LNCaP clone FGC (cell line): ENCODE results near the gene RBMY1D.
"Not testable (repeated sequence)": the region's sequence is repeated elsewhere in the genome, so short reads cannot be mapped to it uniquely, and the experiment has no call there.

Experiments used
- DNase-seq: peaks from one replicate; pipeline ENCODE4 v3.0.0-alpha.2; 2011; ENCODE audit warnings: low read depth
- H3K4me3 ChIP-seq: 2 replicates; pipeline ENCODE4 v1.5.1; 2011; ENCODE audit warnings: mild to moderate bottlenecking, low read depth, low read length, control low read depth
- TF ChIP-seq, protein P1 (sequence below): IDR thresholded peaks from 2 replicates; pipeline ENCODE4 v1.5.1; 2012; ENCODE audit warnings: mild to moderate bottlenecking; ENCODE audit not compliant: control insufficient read depth, insufficient read depth; ENCODE audit errors: extremely low read depth

The RBMY1D gene

DNA sequence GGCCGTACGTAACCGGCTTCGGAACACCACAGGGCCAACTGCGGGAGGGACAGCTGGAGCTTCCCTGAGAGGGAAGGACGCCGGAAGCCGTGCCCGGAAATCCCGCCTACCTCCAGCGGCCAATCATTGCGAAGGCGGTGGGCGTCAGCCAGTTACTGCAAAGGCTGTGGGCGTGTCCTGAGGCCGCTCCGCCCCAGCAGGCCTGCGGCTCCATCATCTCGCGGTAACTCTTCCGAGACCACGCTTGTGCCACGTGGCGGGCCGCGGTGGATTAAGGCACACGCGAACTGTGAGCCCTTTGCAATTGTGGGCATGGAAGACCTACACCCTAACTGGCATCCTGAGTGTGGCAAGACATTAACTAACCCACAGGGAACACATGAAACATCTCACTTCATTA is at the start of gene RBMY1D:
Gene RBMY1D (minus strand): TSS at position 101 of the 400 bp plus-strand sequence. CDS start 2,013 bp downstream, outside the sequence.
- not testable (repeated sequence) for H3K4me3 ChIP-seq, DNase-seq

- not testable (repeated sequence) for DNase-seq, H3K4me3 ChIP-seq
Observed at GRCh38 chrY:21917932-21918331, 23.6 kb upstream of the RBMY1D start, which contains the start of gene RBMY1E. TSS of gene RBMY1E (minus strand) at chrY:21918032. CDS start at chrY:21916054, 1,978 bp downstream.

GRCh38 chrY:21869407-21870076 is 24.8 kb downstream of the RBMY1D start:
- DNase-seq, H3K4me3 ChIP-seq: not testable (repeated sequence)

DNA sequence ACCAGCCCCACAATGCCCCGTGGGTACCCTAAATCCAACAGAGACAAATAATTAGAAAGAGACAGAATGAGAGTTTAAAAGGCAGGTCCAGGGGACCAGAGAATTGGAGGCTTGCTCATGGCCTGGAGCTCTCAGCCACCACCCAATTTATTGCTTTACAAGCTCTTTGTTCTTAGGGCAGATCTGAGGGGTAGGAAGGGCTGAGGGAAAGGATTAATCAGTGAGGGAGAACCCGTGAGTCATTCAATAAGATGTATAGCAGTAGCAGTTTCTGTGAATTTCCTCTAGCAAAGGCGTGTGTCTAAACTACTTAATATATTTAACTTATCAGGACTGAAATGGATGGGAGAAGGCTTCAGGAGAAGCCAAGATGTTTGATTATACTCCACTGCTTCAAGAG is 48.8 kb downstream of the RBMY1D start:
- TF ChIP-seq, protein P1, sequence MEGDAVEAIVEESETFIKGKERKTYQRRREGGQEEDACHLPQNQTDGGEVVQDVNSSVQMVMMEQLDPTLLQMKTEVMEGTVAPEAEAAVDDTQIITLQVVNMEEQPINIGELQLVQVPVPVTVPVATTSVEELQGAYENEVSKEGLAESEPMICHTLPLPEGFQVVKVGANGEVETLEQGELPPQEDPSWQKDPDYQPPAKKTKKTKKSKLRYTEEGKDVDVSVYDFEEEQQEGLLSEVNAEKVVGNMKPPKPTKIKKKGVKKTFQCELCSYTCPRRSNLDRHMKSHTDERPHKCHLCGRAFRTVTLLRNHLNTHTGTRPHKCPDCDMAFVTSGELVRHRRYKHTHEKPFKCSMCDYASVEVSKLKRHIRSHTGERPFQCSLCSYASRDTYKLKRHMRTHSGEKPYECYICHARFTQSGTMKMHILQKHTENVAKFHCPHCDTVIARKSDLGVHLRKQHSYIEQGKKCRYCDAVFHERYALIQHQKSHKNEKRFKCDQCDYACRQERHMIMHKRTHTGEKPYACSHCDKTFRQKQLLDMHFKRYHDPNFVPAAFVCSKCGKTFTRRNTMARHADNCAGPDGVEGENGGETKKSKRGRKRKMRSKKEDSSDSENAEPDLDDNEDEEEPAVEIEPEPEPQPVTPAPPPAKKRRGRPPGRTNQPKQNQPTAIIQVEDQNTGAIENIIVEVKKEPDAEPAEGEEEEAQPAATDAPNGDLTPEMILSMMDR: no peak
- no peak for DNase-seq
- no peak overlapping the region for H3K4me3 ChIP-seq

GRCh38 chrY:21842090-21842489 is 52.2 kb downstream of the RBMY1D start:
- TF ChIP-seq, protein P1: no peak
- H3K4me3 ChIP-seq: no peak overlapping the region
- no peak for DNase-seq

DNA sequence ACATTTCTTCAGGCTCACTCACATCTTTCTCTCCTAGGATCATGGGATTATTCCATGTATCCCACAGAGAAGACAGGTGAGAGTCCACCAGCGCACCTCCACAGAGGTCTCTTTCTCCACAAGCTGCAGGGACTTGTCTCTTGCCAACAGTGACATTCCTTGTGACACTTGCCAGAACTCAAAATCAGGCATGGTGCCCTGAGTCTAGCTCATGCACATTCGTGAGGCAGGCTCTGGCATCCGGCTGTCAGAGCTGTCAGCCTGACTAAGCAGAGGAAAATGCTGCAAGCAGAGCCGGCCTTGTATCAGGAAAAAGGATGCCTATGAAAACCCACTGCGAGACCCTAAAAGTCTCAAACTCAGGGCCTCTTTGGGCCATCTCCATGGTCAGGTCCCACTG is 54.8 kb downstream of the RBMY1D start:
- no peak for DNase-seq
- TF ChIP-seq, protein P1: no peak
- H3K4me3 ChIP-seq: no peak overlapping the region

- no peak overlapping the region for H3K4me3 ChIP-seq
- DNase-seq: no peak
- TF ChIP-seq, protein P1: no peak
Observed at GRCh38 chrY:21836343-21836742, 58.0 kb downstream of the RBMY1D start.

GRCh38 chrY:21835052-21835451 is 59.3 kb downstream of the RBMY1D start:
- H3K4me3 ChIP-seq: no peak overlapping the region
- no peak for DNase-seq
- TF ChIP-seq, protein P1: no peak
